SKM-1 (cell line): ENCODE data around the gene BAZ1B.
"Not testable (repeated sequence)": the region's sequence is repeated elsewhere in the genome, so short reads cannot be mapped to it uniquely, and the experiment has no call there.

Experiments used
- DNase-seq: peaks from one replicate; lab custom pipeline; 2025; ENCODE audit not compliant: unreplicated experiment; lab: John Stamatoyannopoulos, UW

BAZ1B gene

DNA sequence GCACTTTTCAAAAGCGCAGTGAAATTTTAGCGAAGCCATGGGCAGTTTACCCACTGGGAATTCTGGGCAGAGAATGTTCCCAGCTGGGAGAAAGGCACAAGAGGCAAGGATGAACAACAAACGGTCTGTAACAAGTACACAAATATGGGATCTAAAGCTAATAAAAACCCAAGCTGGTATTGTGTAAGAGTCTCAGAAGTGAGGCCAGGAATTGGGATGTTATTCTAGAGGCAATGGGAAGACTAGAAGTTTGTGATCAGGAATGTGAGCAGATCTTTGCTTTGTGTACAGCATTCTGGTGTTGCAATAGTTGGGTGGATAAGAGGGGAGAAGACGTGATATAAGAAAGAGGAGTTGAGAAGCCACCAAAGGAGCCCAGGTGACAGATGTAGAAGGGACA, 73.5 kb downstream of the BAZ1B start:
- DNase-seq: no peak

DNA sequence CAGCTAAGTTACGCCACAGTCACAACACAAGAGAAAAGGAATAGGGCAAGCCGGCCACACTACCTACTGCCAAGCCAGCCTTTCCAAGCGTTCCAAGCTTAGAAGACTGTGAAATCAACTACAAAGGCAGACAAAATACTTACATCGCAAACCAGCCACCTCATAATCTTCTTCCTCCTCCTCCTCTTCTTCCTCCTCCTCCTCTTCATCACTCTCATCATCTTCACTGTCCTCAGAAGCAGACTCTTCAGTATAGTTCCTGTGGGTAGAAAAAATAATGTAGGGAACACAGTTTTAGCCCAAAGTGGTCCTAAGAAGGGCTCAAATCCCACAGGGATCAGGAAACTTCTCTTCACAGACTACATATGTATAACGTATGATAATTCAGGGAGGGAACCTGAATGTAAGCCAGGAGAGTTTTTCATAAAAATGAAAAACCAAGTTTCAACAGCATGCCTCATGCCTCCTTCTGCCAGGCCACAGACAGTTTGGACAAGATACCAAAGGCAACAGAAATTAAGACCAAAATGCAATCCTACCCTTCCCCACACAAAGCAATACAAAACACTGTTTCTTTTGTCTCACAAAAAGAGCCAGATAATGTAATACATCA, 74.9 kb downstream of the BAZ1B start:
- no peak for DNase-seq

DNA sequence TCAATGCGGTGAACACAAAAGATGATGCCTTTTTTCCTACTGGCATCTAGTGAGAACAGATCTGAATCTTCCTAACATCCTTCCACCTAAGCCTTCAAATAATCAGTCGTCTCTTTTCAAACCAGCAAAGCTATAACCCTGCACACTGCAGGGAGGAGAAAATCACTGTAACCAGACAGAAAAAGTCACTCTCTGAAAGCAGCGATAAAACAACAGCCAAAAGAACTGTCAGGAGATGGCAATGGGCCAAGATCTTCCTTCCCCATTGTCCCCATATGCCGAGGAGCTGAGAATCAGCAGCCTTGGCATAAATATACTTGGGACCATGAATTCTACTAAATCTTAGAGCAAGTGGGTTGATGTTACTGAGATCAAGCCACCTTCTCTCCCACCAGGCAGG, 75.4 kb downstream of the BAZ1B start:
- DNase-seq: no peak

DNA sequence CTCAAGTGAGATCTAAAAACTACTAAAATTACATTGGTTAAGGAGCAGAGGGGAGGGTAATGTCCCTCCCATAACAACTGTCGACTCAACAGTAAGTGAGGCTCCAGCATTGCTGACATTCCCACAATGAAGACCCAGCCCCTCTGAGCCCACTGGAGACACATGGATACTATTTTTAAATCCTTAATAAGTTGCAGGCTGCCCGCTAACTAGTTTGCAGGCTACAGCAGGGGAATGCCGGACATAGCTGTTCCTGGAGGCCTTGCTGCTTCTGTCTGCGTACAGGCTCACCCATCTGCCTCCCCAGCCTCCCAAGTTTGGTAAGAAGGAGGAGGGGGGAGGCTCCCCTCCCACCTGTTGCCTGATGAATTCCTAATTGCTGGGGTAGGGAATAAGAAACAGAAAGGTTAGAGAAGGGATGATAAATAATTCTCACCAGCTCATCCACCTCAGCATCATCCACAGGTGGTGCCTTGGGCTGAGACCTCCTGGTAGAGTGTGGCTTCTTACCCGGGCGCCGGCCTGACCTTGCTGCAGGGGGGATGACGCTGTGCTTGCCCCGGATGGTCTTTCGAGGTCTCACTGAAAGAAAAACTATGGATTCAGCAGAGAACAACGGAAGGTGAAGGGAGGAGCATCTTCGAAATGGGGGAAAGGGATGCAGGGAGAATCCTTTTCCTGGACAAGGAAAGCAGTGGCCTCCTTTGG, 78.4 kb downstream of the BAZ1B start:
- no peak for DNase-seq

DNA sequence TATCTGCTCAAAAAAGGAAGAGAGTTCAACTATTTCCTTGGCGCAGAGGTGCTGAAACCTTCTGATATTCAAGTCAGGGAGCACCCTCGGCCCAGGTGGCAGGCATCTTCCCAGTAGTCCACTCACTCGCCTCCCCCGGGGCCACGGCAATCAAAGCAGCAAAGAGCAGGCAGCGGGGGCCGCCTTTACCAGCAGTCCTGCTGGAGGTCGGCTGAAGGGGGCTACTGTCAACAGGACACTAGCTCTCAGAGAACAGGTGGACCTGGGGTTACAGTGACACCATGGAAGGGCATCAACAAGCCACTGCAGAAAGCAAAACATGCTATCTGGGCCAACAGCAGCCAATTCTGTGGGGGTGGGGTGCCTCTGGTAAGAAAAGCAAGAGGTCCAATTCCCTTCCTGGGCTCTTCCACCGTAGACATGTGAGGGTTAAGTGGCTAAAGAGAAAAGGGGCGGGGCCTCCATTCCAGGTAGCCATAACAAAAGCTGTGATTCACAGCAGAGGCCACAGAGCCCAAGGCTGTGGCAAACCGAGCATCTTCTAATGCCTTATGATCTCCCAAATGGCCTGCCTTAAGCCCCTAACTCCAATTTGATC, 79.1 kb downstream of the BAZ1B start:
- no peak for DNase-seq

DNA sequence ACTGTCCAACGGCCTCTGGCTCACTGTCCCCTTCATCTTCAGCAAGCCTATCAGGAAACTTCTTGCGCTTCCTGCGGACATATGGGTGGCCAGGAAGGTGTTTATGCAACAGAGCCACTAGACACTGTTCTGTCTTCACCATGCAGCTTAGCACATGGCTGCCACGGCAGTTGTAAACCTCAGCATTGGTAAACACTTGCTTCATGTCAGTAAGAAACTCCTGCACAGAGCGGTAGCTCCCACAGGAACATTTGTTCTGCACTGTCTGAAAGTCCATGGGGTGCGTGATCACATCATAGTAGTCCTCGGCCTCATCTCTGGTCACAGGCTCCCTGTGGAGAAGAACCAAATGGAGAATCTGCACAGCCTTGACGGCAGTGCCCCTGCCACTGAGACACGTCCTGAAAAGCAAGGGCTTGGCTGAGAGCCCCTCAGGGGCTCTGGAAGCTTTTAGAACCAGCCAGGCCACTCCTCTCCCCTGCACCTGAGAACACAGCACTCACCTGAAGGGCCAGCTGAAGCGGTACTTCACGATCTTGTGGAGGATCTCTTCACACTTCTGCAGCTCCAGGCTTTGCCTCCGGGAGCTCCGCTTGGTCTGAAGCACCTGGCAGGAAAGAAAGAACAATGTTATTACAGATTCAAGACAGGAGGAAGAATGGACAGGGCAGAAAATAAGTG, 79.7 kb downstream of the BAZ1B start:
- DNase-seq: no peak

DNA sequence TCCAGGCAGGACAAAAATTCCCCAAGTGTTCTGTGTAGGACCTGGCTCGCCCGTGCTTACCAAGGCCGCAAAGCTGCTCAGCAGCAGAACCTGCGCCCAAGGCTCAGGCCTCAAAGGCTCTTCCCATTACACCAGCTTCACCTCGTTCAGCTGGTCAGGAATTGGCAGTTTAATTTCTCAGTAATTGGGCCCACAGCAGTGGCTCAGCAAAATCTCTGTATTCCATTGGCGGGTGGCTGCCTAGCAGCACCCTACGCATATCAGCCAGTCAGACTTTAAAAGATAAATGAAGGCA, 82.7 kb downstream of the BAZ1B start:
- no peak for DNase-seq

DNA sequence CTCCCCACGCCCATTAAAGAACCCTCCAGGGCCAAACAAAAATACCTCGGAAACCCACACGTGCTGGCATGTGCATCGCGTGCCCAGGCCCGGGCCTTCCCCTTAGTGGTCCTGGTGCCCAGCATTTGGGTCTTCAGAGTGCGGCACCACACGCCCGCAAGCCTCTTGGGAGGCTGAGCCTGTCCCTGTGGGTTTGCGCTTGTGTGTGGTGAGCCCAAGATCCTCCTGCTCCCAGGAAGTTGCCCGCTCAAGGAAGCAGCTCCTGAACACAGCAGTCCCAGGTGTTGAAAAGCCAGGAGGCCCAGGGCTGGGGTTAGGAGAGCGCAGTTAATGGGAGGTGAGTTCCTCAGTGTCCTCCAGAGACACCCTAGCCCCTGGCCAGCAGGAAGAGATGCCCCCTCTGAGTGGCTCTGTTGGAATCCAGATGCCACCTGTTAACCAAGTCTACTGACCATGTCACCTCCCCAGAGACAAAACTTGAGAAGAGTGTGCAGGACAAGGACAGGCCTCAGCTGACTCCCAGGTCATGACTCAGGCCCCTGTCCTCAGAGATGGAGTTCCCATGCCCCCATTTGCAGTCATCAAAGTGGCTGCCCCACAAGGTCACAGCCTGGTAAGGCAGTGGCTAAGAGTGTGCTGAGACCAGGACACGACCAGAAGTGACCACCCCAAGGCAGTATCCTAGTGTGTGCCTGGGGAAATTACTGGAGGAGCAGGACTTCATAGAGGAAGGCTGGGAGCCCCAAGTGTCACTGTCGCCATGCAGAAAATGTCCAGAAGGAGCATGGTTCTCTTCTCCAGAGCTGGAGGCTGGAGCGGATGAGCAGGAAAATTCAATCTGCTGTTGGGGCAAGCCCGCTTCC, 83.3 kb downstream of the BAZ1B start:
- DNase-seq: no peak

DNA sequence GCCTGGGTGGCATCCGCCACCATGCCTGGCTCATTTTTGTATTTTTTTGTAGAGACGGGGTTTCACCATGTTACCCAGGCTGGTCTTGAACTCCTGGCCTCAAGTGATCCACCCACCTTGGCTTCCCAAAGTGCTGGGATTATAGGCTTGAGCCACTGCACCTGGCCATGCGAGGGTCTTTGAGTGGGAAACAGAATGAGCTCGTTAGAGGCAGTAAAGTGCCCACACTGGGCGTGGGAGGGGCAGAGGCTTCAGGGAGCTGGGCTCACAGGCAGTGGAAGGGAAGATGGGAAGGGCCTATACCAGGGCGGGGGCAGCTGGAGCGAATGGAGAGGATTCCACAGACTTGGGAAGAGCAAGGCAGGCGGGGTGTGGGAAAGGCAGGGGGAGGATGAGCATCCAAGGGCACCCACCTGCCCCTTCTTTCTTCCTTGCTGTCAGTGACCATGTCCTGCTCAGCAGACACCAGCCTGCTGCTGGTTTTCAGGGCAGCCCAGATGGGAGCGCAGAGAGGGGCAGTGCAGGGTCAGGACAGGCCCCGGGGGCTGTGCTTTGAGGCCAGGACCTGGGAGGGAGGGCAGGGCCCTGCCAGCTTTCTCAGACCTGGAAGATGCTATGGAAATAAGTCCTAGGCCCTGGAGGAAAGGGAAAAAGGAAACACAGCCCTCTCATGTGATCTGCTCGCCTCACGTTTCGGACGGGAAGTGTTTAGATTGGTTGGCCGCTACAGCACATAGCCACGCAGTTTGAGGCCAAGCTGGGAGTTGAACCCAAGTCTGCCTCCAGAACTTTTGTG, 84.3 kb downstream of the BAZ1B start:
- DNase-seq: no peak

DNA sequence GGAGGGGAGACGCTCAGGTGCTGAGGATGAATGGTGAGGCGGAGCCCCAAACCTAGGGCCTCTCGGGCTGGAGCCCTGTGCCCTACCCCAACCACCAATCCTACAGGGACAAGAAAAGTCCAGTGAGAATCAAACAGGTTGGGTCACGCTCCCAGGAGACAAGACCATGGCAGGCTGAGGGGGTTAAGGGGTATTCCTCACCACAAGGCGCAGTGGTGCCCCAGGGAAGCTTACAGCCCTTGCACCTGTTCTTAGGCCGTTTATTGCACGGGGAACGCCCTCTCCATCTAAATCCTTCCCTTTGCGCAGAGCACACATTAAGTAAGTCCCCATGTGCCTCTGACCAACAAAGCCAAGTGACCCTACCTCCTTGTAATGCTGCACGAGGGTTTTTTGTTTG, 85.0 kb downstream of the BAZ1B start:
- no peak for DNase-seq

DNA sequence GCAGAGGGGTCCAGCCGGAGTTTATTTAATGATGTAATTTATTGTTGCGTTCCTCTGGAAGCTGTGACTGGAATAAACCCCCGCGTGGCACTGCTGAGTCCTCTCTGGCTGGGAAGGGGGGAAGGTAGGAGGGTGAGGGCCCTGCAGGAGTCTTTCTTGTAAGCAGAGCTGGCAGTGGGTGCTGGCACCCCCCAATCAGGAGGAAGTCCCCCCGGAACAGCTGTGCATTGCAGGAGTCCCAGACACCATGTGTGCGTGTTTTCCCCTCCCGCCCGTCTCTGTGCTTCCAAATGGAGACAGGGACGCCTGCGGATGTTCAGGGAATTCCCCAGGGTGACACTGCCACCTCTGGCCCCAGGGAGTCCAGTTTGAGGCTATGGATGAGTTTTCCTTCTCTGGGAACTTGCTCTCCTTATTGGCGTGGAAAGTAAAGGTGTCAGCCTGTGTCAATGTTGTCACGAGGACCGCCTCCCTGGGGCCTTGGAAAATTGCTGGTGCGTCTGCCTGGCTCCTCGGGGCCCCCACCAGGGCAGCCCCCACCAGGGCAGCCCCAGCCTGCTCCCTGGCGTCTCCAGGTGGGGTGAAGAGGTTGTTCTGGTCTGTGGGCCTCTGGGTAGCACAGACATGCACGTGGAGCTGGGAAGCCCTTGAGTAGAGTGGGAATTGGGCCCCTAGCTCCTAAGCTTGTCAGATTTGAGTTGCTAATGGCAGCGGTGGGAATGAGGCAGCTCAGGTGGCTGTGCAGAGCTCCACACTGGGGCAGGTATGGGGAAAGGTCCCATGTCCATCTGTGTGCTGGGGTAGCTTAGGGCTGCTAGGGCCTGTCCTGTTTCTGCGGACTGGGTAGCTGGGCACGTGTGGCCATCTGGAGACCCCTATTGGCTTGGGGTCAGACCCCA, 85.8 kb downstream of the BAZ1B start:
- no peak for DNase-seq

DNA sequence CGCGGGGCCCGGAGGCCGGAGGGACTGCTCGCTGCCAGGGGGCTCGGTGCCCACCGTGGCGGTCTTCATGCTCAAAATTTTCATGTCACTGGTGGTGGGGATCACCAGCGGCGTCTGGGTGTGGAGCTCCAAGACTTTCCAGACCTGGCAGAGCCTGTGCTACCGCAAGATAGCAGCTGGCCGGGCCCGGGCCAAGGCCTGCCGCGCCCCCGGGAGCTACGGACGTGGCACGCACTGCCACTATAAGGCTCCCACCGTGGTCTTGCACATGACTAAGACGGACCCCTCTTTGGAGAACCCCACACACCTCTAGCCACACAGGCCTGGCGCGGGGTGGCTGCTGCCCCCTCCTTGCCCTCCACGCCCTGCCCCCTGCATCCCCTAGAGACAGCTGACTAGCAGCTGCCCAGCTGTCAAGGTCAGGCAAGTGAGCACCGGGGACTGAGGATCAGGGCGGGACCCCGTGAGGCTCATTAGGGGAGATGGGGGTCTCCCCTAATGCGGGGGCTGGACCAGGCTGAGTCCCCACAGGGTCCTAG, 86.6 kb downstream of the BAZ1B start:
- DNase-seq: no peak

DNA sequence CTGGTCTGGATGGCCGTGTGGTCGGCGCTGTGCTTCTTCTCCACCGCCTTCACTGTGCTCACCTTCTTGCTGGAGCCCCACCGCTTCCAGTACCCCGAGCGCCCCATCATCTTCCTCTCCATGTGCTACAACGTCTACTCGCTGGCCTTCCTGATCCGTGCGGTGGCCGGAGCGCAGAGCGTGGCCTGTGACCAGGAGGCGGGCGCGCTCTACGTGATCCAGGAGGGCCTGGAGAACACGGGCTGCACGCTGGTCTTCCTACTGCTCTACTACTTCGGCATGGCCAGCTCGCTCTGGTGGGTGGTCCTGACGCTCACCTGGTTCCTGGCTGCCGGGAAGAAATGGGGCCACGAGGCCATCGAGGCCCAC, 87.4 kb downstream of the BAZ1B start:
- DNase-seq: no peak

DNA sequence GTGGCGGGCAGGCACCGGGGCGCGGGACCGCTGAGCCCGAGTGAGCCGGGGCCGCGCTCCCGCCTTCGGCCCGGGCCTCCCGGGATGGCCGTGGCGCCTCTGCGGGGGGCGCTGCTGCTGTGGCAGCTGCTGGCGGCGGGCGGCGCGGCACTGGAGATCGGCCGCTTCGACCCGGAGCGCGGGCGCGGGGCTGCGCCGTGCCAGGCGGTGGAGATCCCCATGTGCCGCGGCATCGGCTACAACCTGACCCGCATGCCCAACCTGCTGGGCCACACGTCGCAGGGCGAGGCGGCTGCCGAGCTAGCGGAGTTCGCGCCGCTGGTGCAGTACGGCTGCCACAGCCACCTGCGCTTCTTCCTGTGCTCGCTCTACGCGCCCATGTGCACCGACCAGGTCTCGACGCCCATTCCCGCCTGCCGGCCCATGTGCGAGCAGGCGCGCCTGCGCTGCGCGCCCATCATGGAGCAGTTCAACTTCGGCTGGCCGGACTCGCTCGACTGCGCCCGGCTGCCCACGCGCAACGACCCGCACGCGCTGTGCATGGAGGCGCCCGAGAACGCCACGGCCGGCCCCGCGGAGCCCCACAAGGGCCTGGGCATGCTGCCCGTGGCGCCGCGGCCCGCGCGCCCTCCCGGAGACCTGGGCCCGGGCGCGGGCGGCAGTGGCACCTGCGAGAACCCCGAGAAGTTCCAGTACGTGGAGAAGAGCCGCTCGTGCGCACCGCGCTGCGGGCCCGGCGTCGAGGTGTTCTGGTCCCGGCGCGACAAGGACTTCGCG, 88.0 kb downstream of the BAZ1B start:
- no peak for DNase-seq

DNA sequence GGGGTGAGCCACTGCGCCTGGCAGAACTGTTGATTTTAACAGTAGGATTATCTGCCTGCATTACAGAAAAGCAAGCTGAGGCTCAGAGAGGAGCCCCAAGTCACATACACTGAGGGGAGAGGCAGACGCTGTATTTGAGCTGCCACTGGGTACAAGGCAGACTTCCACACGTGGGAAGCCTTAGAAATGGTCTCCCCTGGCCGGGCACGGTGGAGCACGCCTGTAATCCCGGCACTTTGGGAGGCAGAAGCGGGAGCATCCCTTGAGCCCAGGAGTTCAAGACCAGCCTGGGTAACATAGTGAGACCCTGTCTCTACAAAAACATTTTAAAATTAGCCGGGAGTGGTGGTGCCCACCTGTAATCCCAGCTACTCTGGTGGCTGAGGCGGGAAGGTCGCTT, 89.4 kb downstream of the BAZ1B start:
- DNase-seq: no peak

DNA sequence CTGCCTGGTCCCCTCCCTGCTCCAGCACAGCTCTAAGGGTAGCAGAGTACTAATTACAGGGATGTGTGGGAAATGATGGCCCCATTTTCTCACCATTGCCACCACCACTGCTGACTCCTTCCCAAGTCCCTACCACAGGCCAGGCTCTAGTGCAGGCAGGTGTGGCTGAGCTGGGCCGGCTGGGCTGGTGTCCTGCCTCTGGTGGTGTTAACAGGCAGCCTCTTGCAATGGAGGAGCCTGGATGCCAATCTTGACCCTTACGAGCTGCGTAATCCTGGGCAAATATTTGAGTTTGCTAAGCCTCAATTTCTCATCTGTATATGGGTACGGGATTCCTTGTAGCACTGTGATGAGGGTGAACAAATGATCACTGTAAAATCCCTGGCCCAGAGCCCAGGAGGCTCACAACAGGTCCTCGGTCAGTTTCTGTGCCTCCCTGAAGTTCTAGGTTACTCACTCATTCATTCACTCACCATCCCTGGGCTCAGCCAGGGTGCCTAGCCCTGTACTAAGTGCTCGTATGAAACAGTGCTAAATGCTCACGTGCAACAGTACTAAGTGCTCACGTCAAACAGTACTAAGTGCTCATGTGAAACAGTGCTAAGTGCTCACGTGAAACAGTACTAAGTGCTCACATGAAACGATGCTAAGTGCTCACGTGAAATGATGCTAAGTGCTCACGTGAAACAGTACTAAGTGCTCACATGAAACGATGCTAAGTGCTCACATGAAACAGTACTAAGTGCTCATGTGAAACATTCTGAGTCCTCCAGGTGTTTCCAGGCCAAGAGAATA, 90.9 kb downstream of the BAZ1B start:
- no peak for DNase-seq

DNA sequence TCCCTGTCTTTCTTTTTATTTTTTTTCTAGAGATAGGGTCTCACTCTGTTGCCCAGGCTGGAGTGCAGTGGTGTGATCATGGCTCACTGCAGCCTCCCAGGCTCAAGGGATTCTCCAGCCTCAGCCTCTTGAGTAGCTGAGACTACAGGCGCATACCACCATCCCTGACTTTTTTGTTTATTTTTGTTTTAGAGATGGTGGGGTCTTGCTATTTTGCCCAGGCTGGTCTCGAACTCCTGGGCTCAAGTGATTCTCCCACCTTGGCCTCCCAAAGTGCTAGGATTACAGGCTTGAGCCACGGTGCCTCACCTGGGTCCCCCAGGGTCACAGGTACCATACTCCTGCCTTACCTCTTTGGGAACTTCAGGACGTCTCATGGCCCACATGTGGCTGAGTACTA, 91.6 kb downstream of the BAZ1B start:
- DNase-seq: not testable (repeated sequence)
